ENCODE results near the gene UBE2E3. TPM values are rescaled to one million over a fixed set of nuclear protein-coding genes. Genes with fewer than 3 reads are reported as not detected.

Gene UBE2E3
- total and polyA plus RNA-seq, 8 donors, result 11.9 to 560 (median 83.8) TPM

DNA sequence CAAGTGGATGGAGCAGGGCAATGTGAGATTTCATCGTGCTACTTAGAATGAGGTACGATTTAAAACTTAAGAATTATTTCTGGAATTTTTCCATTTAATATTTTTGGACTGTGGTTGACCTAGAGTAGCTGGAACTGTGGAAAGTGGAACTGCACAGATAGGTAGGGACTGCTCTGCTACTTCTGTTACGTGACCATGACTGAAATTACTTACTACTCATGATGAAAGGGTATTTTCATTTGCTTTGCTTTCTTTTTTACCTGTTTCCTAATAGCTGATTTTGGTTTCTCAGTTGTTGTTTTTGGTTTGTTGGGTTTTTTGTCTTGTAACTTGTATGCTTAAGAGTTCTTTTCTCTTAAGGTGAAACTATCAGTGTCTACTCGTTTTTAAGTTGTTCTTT lies 11.4 kb downstream of the UBE2E3 start:
- DNase-seq, result no peak
- Histone ChIP-seq H3K9me3 (no peaks in the 10 kb centered on the region), H3K4me3 (no peak overlapping the region), H3K27me3 (no peaks in the 10 kb centered on the region), H3K4me1 (peaks cover 0 to 55% (median 11%) of the 10 kb centered on the region in 4 donors), H3K27ac (no peak overlapping the region), H3K36me3 (peaks cover 0 to 6% (median 3%) of the 10 kb centered on the region in 4 donors)
- WGBS, 5 donors, result 68 to 78% (median 72%) methylated on average over 4 of the region's 4 CpGs
- intact Hi-C loops (cut with DNase I; ENCODE audit: low total_unique reads), result no loop called here
- TF ChIP-seq EP300 (IDR thresholded peaks at IDR 0.05), result no peak
- no peak for TF ChIP-seq POLR2A (IDR thresholded peaks at IDR 0.05)
- TF ChIP-seq, protein P1, sequence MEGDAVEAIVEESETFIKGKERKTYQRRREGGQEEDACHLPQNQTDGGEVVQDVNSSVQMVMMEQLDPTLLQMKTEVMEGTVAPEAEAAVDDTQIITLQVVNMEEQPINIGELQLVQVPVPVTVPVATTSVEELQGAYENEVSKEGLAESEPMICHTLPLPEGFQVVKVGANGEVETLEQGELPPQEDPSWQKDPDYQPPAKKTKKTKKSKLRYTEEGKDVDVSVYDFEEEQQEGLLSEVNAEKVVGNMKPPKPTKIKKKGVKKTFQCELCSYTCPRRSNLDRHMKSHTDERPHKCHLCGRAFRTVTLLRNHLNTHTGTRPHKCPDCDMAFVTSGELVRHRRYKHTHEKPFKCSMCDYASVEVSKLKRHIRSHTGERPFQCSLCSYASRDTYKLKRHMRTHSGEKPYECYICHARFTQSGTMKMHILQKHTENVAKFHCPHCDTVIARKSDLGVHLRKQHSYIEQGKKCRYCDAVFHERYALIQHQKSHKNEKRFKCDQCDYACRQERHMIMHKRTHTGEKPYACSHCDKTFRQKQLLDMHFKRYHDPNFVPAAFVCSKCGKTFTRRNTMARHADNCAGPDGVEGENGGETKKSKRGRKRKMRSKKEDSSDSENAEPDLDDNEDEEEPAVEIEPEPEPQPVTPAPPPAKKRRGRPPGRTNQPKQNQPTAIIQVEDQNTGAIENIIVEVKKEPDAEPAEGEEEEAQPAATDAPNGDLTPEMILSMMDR (IDR thresholded peaks at IDR 0.05), result no peak
- TF ChIP-seq POLR2AphosphoS5 (IDR thresholded peaks at IDR 0.05), result no peak

DNA sequence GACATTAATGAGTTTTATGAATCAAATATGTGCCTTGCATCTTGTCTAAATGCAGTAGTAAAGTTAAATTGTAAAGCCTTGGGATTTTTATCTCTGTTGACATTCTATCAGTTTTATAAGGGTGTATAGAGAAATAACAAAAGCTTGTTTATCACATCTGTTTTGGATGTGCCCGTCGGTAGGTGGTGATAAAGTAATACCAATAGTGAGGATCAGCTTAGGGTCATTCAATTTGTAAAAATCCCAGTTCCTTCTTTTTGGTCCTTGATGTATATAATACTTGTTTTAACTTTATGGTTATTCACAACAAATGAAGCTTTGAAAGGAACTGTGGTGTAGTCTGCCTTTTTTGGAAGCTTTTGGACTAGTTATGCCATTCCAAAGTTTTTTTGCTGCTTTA lies 12.6 kb downstream of the UBE2E3 start:
- no peak for DNase-seq

DNA sequence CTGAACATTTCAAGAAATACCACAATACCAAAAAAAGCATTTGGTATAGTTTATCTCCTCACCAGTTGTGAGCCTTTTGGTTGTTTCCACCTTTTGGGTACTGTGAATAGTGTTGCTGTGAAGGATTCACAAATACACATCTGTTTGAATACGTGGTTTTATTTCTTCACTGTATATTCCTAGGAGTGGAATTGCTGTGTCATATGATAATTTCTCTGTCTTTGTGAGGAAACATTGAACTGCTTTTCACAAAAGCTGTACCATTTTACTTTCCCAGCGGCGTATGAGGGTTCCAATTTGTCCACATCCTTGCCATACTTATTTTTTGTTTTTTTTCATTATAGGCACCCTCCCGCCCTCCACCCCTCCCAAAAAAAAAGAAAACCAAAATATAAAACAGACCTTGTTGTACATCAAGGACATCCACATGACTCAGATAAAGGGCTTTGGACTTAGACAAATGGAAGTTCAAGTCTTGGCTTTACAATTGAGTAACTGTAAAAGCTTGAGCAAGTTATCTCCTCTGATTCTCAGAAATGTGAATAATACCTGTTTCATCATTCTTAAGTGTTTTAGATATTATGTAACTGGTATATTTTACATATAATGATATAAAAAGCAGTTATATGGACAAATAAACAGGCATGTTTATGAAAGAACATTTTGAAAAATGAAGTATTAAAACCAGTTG lies 19.0 kb downstream of the UBE2E3 start:
- Histone ChIP-seq H3K4me3 (no peak overlapping the region), H3K27ac (no peak overlapping the region), H3K36me3 (no peaks in the 10 kb centered on the region), H3K27me3 (no peaks in the 10 kb centered on the region), H3K9me3 (no peaks in the 10 kb centered on the region), H3K4me1 (peaks cover 6 to 32% (median 20%) of the 10 kb centered on the region in 4 donors)
- 93 to 98% (median 96%) methylated on average over 4 of the region's 4 CpGs for WGBS, 5 donors
- intact Hi-C loops (cut with DNase I; ENCODE audit: low total_unique reads), result no loop called here
- TF ChIP-seq EP300 (IDR thresholded peaks at IDR 0.05) (no peak), POLR2A (IDR thresholded peaks at IDR 0.05) (no peak), POLR2AphosphoS5 (IDR thresholded peaks at IDR 0.05) (no peak)
- TF ChIP-seq, protein P1 (IDR thresholded peaks at IDR 0.05), result no peak
- no peak for DNase-seq

More for the DNA sequence above, 12.6 kb downstream of the UBE2E3 start:
- intact Hi-C loops (cut with DNase I; ENCODE audit: low total_unique reads), result no loop called here
- Histone ChIP-seq H3K27ac (no peak overlapping the region), H3K4me1 (peaks cover 0 to 55% (median 9%) of the 10 kb centered on the region in 4 donors), H3K9me3 (no peaks in the 10 kb centered on the region), H3K27me3 (no peaks in the 10 kb centered on the region), H3K4me3 (no peak overlapping the region), H3K36me3 (peaks cover 0 to 6% (median 3%) of the 10 kb centered on the region in 4 donors)
- TF ChIP-seq POLR2AphosphoS5 (IDR thresholded peaks at IDR 0.05), result no peak
- TF ChIP-seq, protein P1 (IDR thresholded peaks at IDR 0.05), result no peak
- no peak for TF ChIP-seq POLR2A (IDR thresholded peaks at IDR 0.05)
- TF ChIP-seq EP300 (IDR thresholded peaks at IDR 0.05), result no peak
- WGBS, 5 donors, result 22 to 31% (median 29%) methylated on average over 2 of the region's 2 CpGs

DNA sequence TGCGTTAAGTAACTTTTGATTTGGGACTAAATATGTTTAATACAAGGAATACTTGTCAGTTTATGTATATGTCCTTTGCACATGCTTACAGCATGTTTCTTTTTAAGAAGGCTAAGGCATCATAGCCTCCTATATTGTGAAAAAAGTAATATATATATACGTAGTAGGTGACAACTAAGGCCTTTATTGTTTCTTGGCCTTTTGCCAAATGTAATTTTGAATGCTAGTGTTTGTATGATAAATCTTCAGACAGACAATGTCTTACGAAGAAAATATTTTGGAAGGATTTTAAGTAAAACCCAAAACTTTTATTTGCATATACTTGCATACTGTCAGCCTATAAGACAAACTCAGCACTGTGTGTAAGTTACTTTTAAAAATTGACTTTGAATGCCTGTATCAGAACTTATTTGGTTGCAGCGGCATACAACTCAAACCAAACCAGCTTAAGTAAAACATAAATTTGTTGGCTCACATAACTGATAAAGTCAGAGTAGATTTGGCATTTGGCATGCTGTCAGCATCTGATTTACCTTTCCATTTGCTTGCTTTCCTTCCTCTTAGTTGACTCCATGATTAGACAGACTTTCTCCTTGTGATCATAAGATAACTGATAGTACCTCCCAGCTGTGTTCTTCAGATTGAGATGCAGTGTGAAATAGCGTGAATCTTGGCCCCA lies 24.4 kb downstream of the UBE2E3 start:
- TF ChIP-seq POLR2AphosphoS5 (IDR thresholded peaks at IDR 0.05) (peak in 2 of 3 donors; percentile 59 to 70), POLR2A (IDR thresholded peaks at IDR 0.05) (no peak)
- DNase-seq, result peak; percentile 19 to 35
- WGBS, 5 donors, result 42 to 66% (median 58%) methylated on average over 5 of the region's 5 CpGs

DNA sequence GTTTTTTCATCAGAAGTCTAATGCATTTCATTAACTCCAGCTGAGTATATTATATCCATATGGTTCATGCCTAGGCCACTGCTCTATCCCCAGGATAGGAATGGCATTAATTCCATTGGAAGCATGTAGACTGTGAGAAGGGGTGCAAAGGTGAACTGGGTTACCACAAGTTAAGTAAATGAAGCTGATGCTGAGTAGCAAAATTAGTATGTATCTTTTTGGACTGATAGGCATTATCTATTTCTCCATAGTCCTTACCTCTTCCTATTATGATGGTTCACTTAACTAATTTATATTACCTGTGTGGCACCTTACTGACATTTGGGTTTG lies 24.9 kb downstream of the UBE2E3 start:
- peaks cover 10 to 73% (median 51%) of the 10 kb centered on the region in 4 donors for H3K4me1 ChIP-seq
- no peak for TF ChIP-seq POLR2A (IDR thresholded peaks at IDR 0.05)
- no peak for TF ChIP-seq EP300 (IDR thresholded peaks at IDR 0.05)
- no peak for TF ChIP-seq POLR2AphosphoS5 (IDR thresholded peaks at IDR 0.05)
- TF ChIP-seq, protein P1 (IDR thresholded peaks at IDR 0.05), result no peak
- intact Hi-C loops (cut with DNase I; ENCODE audit: low total_unique reads), result no loop called here

More for the DNA sequence above, 24.4 kb downstream of the UBE2E3 start:
- H3K36me3 ChIP-seq, result no peaks in the 10 kb centered on the region
- H3K9me3 ChIP-seq, result no peaks in the 10 kb centered on the region
- intact Hi-C loops (cut with DNase I; ENCODE audit: low total_unique reads), result no loop called here
- H3K27me3 ChIP-seq, result no peaks in the 10 kb centered on the region
- no peak overlapping the region for H3K4me3 ChIP-seq
- peaks cover 10 to 70% (median 48%) of the 10 kb centered on the region in 4 donors for H3K4me1 ChIP-seq
- no peak overlapping the region for H3K27ac ChIP-seq

More for the DNA sequence above, 24.9 kb downstream of the UBE2E3 start:
- Histone ChIP-seq H3K27me3 (no peaks in the 10 kb centered on the region), H3K36me3 (no peaks in the 10 kb centered on the region), H3K9me3 (no peaks in the 10 kb centered on the region), H3K27ac (no peak overlapping the region), H3K4me3 (no peak overlapping the region)
- no peak for DNase-seq
